Measurements from ENCODE around the gene CHTOP. TPM values are rescaled to one million over a fixed set of nuclear protein-coding genes. Genes with fewer than 3 reads are reported as not detected.

Gene CHTOP
- total and polyA plus RNA-seq, 9 donors = 45.0 to 102 (median 90.9) TPM

- H3K9me3 ChIP-seq (replicated peaks; ENCODE audit: control insufficient read depth, low read depth, low read length) = no peaks in the 10 kb centered on the region
- peaks cover 56% of the 10 kb centered on the region for H3K4me1 ChIP-seq (ENCODE audit: control insufficient read depth, insufficient read depth, low read length)
These were observed 22.5 kb upstream of the CHTOP start for GRCh38 chr1:153611356-153611755.

GRCh38 chr1:153612111-153612754 is 21.6 kb upstream of the CHTOP start:
- H3K4me3 ChIP-seq (ENCODE audit: low read length) = peak overlapping the region; percentile 60
- H3K27me3 ChIP-seq (ENCODE audit: control insufficient read depth, insufficient read depth, low read length) = no peaks in the 10 kb centered on the region
- no peaks in the 10 kb centered on the region for H3K9me3 ChIP-seq (replicated peaks; ENCODE audit: control insufficient read depth, low read depth, low read length)
- DNase-seq = peak; percentile 60
- H3K27ac ChIP-seq (ENCODE audit: low read length) = peak overlapping the region; percentile 84
- H3K36me3 ChIP-seq (ENCODE audit: control insufficient read depth, insufficient read depth, low read length) = peaks cover 7% of the 10 kb centered on the region
- H3K4me1 ChIP-seq (ENCODE audit: control insufficient read depth, insufficient read depth, low read length) = peaks cover 65% of the 10 kb centered on the region
- 35% methylated on average over 2 of the region's 11 CpGs for WGBS (ENCODE audit: insufficient coverage)

More at GRCh38 chr1:153611356-153611755, 22.5 kb upstream of the CHTOP start:
- no peak for DNase-seq
- WGBS (ENCODE audit: insufficient coverage) = 67% methylated on average over 1 of the region's 1 CpG
- Histone ChIP-seq H3K4me3 (ENCODE audit: low read length) (no peak overlapping the region), H3K36me3 (ENCODE audit: control insufficient read depth, insufficient read depth, low read length) (peaks cover 12% of the 10 kb centered on the region), H3K27me3 (ENCODE audit: control insufficient read depth, insufficient read depth, low read length) (no peaks in the 10 kb centered on the region), H3K27ac (ENCODE audit: low read length) (no peak overlapping the region)

- 3% methylated on average over 4 of the region's 9 CpGs for WGBS (ENCODE audit: insufficient coverage)
- peak; percentile 78 for DNase-seq
- Histone ChIP-seq H3K27ac (ENCODE audit: low read length) (peak within 1 kb of the TSS; percentile 84), H3K4me3 (ENCODE audit: low read length) (peak within 1 kb of the TSS; percentile 60), H3K36me3 (ENCODE audit: control insufficient read depth, insufficient read depth, low read length) (peaks cover 2% of the 10 kb centered on the region), H3K9me3 (replicated peaks; ENCODE audit: control insufficient read depth, low read depth, low read length) (no peaks in the 10 kb centered on the region), H3K27me3 (ENCODE audit: control insufficient read depth, insufficient read depth, low read length) (no peaks in the 10 kb centered on the region), H3K4me1 (ENCODE audit: control insufficient read depth, insufficient read depth, low read length) (peaks cover 67% of the 10 kb centered on the region)
These were observed 21.0 kb upstream of the CHTOP start, which contains the start of gene S100A16 for GRCh38 chr1:153612755-153613331. Gene S100A16 (minus strand): TSS chr1:153613137. CDS start chr1:153608151, 4,986 bp downstream.

- no peak overlapping the region for H3K4me3 ChIP-seq (ENCODE audit: low read length)
- no peaks in the 10 kb centered on the region for H3K9me3 ChIP-seq (replicated peaks; ENCODE audit: control insufficient read depth, low read depth, low read length)
- DNase-seq = no peak
- 76% methylated on average over 3 of the region's 5 CpGs for WGBS (ENCODE audit: insufficient coverage)
- H3K4me1 ChIP-seq (ENCODE audit: control insufficient read depth, insufficient read depth, low read length) = peaks cover 63% of the 10 kb centered on the region
- no peaks in the 10 kb centered on the region for H3K36me3 ChIP-seq (ENCODE audit: control insufficient read depth, insufficient read depth, low read length)
- H3K27ac ChIP-seq (ENCODE audit: low read length) = no peak overlapping the region
- H3K27me3 ChIP-seq (ENCODE audit: control insufficient read depth, insufficient read depth, low read length) = no peaks in the 10 kb centered on the region
These were observed 20.5 kb upstream of the CHTOP start for GRCh38 chr1:153613406-153613805.

GRCh38 chr1:153614189-153614900 is 19.5 kb upstream of the CHTOP start:
- peaks cover 54% of the 10 kb centered on the region for H3K4me1 ChIP-seq (ENCODE audit: control insufficient read depth, insufficient read depth, low read length)
- no peak overlapping the region for H3K27ac ChIP-seq (ENCODE audit: low read length)
- WGBS (ENCODE audit: insufficient coverage) = 69% methylated on average over 2 of the region's 2 CpGs
- peaks cover 9% of the 10 kb centered on the region for H3K36me3 ChIP-seq (ENCODE audit: control insufficient read depth, insufficient read depth, low read length)
- H3K4me3 ChIP-seq (ENCODE audit: low read length) = no peak overlapping the region
- DNase-seq = no peak
- no peaks in the 10 kb centered on the region for H3K27me3 ChIP-seq (ENCODE audit: control insufficient read depth, insufficient read depth, low read length)
- H3K9me3 ChIP-seq (replicated peaks; ENCODE audit: control insufficient read depth, low read depth, low read length) = no peaks in the 10 kb centered on the region

GRCh38 chr1:153614906-153615305 is 19.0 kb upstream of the CHTOP start:
- Histone ChIP-seq H3K36me3 (ENCODE audit: control insufficient read depth, insufficient read depth, low read length) (peaks cover 13% of the 10 kb centered on the region), H3K27ac (ENCODE audit: low read length) (no peak overlapping the region), H3K4me3 (ENCODE audit: low read length) (no peak overlapping the region), H3K4me1 (ENCODE audit: control insufficient read depth, insufficient read depth, low read length) (peaks cover 49% of the 10 kb centered on the region), H3K27me3 (ENCODE audit: control insufficient read depth, insufficient read depth, low read length) (no peaks in the 10 kb centered on the region), H3K9me3 (replicated peaks; ENCODE audit: control insufficient read depth, low read depth, low read length) (no peaks in the 10 kb centered on the region)
- WGBS (ENCODE audit: insufficient coverage) = 83% methylated on average over 4 of the region's 7 CpGs
- DNase-seq = no peak

GRCh38 chr1:153615406-153615805 is 18.5 kb upstream of the CHTOP start:
- no peak for DNase-seq
- Histone ChIP-seq H3K4me3 (ENCODE audit: low read length) (no peak overlapping the region), H3K9me3 (replicated peaks; ENCODE audit: control insufficient read depth, low read depth, low read length) (no peaks in the 10 kb centered on the region), H3K36me3 (ENCODE audit: control insufficient read depth, insufficient read depth, low read length) (peaks cover 13% of the 10 kb centered on the region), H3K27me3 (ENCODE audit: control insufficient read depth, insufficient read depth, low read length) (no peaks in the 10 kb centered on the region), H3K4me1 (ENCODE audit: control insufficient read depth, insufficient read depth, low read length) (peaks cover 44% of the 10 kb centered on the region), H3K27ac (ENCODE audit: low read length) (no peak overlapping the region)
- 80% methylated on average over 1 of the region's 2 CpGs for WGBS (ENCODE audit: insufficient coverage)

GRCh38 chr1:153616144-153616916 is 17.5 kb upstream of the CHTOP start, which contains the start of gene S100A14:
Gene S100A14 (minus strand): TSS chr1:153616325. CDS start chr1:153615858, 467 bp downstream.
- Histone ChIP-seq H3K9me3 (replicated peaks; ENCODE audit: control insufficient read depth, low read depth, low read length) (no peaks in the 10 kb centered on the region), H3K27me3 (ENCODE audit: control insufficient read depth, insufficient read depth, low read length) (no peaks in the 10 kb centered on the region), H3K27ac (ENCODE audit: low read length) (no peak within 1 kb of the TSS), H3K4me3 (ENCODE audit: low read length) (no peak within 1 kb of the TSS), H3K36me3 (ENCODE audit: control insufficient read depth, insufficient read depth, low read length) (peaks cover 13% of the 10 kb centered on the region), H3K4me1 (ENCODE audit: control insufficient read depth, insufficient read depth, low read length) (peaks cover 39% of the 10 kb centered on the region)
- WGBS (ENCODE audit: insufficient coverage) = 44% methylated on average over 5 of the region's 10 CpGs
- DNase-seq = no peak

GRCh38 chr1:153616917-153617311 is 17.0 kb upstream of the CHTOP start:
- Histone ChIP-seq H3K9me3 (replicated peaks; ENCODE audit: control insufficient read depth, low read depth, low read length) (no peaks in the 10 kb centered on the region), H3K27ac (ENCODE audit: low read length) (no peak overlapping the region), H3K36me3 (ENCODE audit: control insufficient read depth, insufficient read depth, low read length) (peaks cover 13% of the 10 kb centered on the region), H3K4me1 (ENCODE audit: control insufficient read depth, insufficient read depth, low read length) (peaks cover 37% of the 10 kb centered on the region), H3K4me3 (ENCODE audit: low read length) (no peak overlapping the region), H3K27me3 (ENCODE audit: control insufficient read depth, insufficient read depth, low read length) (no peaks in the 10 kb centered on the region)
- WGBS (ENCODE audit: insufficient coverage) = 63% methylated on average over 5 of the region's 5 CpGs
- DNase-seq = no peak

Measured in muscle of leg (tissue), 11 donors.